ENCODE measurements around the gene MAFG.

DNA sequence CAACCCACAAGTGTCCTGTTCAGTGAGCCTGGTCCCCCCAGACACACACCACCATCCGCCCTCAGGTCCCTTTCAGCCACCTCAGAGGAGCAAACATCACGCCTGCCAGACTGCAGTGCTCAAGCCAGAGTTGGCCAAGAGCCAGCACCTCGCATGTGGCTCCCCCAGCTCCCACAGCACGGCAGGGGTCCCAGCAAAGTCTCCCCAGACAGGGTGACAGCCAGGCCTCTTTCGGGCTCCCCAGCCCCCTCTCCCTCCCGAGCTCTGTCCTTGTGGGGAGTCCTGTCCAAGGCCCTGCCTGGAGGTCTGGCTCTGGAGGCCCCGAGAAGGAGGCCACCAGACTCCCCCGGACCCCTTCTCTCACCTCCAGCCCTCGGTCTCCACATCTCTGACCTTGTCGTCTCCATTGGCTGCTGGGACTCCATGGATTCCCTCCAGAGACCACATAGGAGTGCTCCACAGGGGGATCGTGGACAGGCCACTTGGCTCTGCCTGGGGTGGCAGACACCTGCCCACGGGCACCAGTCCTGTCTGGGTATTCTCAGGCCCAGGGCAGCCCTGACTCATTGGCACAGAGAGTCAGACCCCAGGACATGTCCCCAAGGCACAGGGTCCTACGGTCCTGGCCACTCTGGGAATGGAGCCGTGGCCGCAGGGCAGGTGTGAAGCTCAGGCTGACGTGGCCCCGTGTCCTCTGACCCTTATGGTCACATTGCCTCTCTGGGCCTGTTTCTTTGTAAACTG lies 21.3 kb upstream of the MAFG start:
- TF ChIP-seq POLR2AphosphoS5 (IDR thresholded peaks at IDR 0.05; ENCODE audit: low read depth, low read length) (no peak), TAF1 (IDR thresholded peaks at IDR 0.05; ENCODE audit: low read depth, low read length) (no peak), SPI1 (IDR thresholded peaks at IDR 0.05; ENCODE audit: low read depth, low read length) (no peak), POLR2A (IDR thresholded peaks at IDR 0.05; ENCODE audit: low read depth, low read length) (no peak), POU2F2 (IDR thresholded peaks at IDR 0.05; ENCODE audit: low read depth, low read length) (no peak), PAX5 (IDR thresholded peaks at IDR 0.05; ENCODE audit: insufficient read depth, low read length, severe bottlenecking) (no peak)

Data from GM12891 (cell line).